HG02938 (cell line): Measurements from ENCODE around the gene ATF6.

Experiments used
- ATAC-seq: cut with Tn5 transposase; IDR thresholded peaks from one replicate; pipeline ENCODE4 v1.9.1; 2021; ENCODE audit warnings: mild to moderate bottlenecking, moderate library complexity; ENCODE audit not compliant: unreplicated experiment

ATF6 gene

GRCh38 chr1:161932668-161933067, 166.5 kb downstream of the ATF6 start:
- no peak for ATAC-seq

GRCh38 chr1:161933592-161934588, 167.8 kb downstream of the ATF6 start:
- ATAC-seq = no peak

GRCh38 chr1:161935264-161935663, 169.1 kb downstream of the ATF6 start:
- ATAC-seq = no peak

- ATAC-seq = no peak
Observed at GRCh38 chr1:161936786-161937185, 170.7 kb downstream of the ATF6 start.

- no peak for ATAC-seq
Observed at GRCh38 chr1:161940866-161941591, 174.9 kb downstream of the ATF6 start.

GRCh38 chr1:161941726-161942436, 175.8 kb downstream of the ATF6 start:
- no peak for ATAC-seq

GRCh38 chr1:161943737-161944136, 177.6 kb downstream of the ATF6 start:
- no peak for ATAC-seq

GRCh38 chr1:161944381-161944780, 178.3 kb downstream of the ATF6 start:
- no peak for ATAC-seq

GRCh38 chr1:161945306-161946060, 179.4 kb downstream of the ATF6 start:
- no peak for ATAC-seq

GRCh38 chr1:161946071-161946987, 180.2 kb downstream of the ATF6 start:
- no peak for ATAC-seq

- ATAC-seq = no peak
Observed at GRCh38 chr1:161948435-161948834, 182.3 kb downstream of the ATF6 start.

GRCh38 chr1:161949548-161949947, 183.4 kb downstream of the ATF6 start:
- no peak for ATAC-seq

GRCh38 chr1:161950377-161950776, 184.3 kb downstream of the ATF6 start:
- ATAC-seq = no peak

- no peak for ATAC-seq
Observed at GRCh38 chr1:161951646-161952045, 185.5 kb downstream of the ATF6 start.

GRCh38 chr1:161952607-161953172, 186.6 kb downstream of the ATF6 start:
- ATAC-seq = no peak

- no peak for ATAC-seq
Observed at GRCh38 chr1:161953256-161953920, 187.3 kb downstream of the ATF6 start.

GRCh38 chr1:161954050-161954449, 187.9 kb downstream of the ATF6 start:
- no peak for ATAC-seq

GRCh38 chr1:161954466-161954865, 188.3 kb downstream of the ATF6 start:
- ATAC-seq = no peak

GRCh38 chr1:161955606-161956005, 189.5 kb downstream of the ATF6 start:
- ATAC-seq = no peak
